HG03159 (cell line): ENCODE measurements around the gene ZNF57.
"Not testable (repeated sequence)": the region's sequence is repeated elsewhere in the genome, so short reads cannot be mapped to it uniquely, and the experiment has no call there.

Experiments used
- ATAC-seq: cut with Tn5 transposase; IDR thresholded peaks from one replicate; pipeline ENCODE4 v1.9.1; 2021; ENCODE audit warnings: mild to moderate bottlenecking, moderate library complexity; ENCODE audit not compliant: unreplicated experiment

ZNF57 gene

GRCh38 chr19:2900296-2901252, at the start of gene ZNF57:
TSS of gene ZNF57 (plus strand) at chr19:2900928. CDS start at chr19:2901046, 118 bp downstream.
- ATAC-seq = peak; percentile 89

GRCh38 chr19:2852598-2852997, 48.1 kb upstream of the ZNF57 start:
- no peak for ATAC-seq

- ATAC-seq = no peak
These were observed 47.6 kb upstream of the ZNF57 start for GRCh38 chr19:2853015-2853606.

- no peak for ATAC-seq
These were observed 45.9 kb upstream of the ZNF57 start for GRCh38 chr19:2854849-2855248.

- ATAC-seq = no peak
These were observed 44.2 kb upstream of the ZNF57 start for GRCh38 chr19:2856457-2857050.

GRCh38 chr19:2858864-2859263, 41.9 kb upstream of the ZNF57 start:
- no peak for ATAC-seq

GRCh38 chr19:2863816-2864215, 36.9 kb upstream of the ZNF57 start:
- no peak for ATAC-seq

- no peak for ATAC-seq
These were observed 35.2 kb upstream of the ZNF57 start for GRCh38 chr19:2865334-2866100.

GRCh38 chr19:2866495-2867024, 34.2 kb upstream of the ZNF57 start:
- ATAC-seq = no peak

GRCh38 chr19:2867025-2867991, 33.4 kb upstream of the ZNF57 start, which contains the start of gene ZNF556:
TSS of gene ZNF556 (plus strand) at chr19:2867335. CDS start at chr19:2867422, 87 bp downstream.
- ATAC-seq = no peak

GRCh38 chr19:2869618-2870017, 31.1 kb upstream of the ZNF57 start:
- no peak for ATAC-seq

- not testable (repeated sequence) for ATAC-seq
These were observed 28.6 kb upstream of the ZNF57 start for GRCh38 chr19:2872175-2872574.

GRCh38 chr19:2877398-2878331, 23.1 kb upstream of the ZNF57 start:
- no peak for ATAC-seq

- no peak for ATAC-seq
These were observed 16.9 kb upstream of the ZNF57 start for GRCh38 chr19:2883686-2884439.

GRCh38 chr19:2885736-2886135, 15.0 kb upstream of the ZNF57 start:
- ATAC-seq = no peak

GRCh38 chr19:2887391-2887914, 13.3 kb upstream of the ZNF57 start:
- no peak for ATAC-seq

GRCh38 chr19:2888731-2889224, 11.9 kb upstream of the ZNF57 start:
- ATAC-seq = no peak
